ENCODE data around the gene STX1A. TPM values are rescaled to one million over a fixed set of nuclear protein-coding genes. Genes with fewer than 3 reads are reported as not detected.

Gene STX1A
- total and polyA plus RNA-seq, 2 of the 13 experiments (the other 11 are each of a cell fraction or from before 2014, with no cell fraction given): 6.1 to 12.2 TPM

- TF ChIP-seq ZNF337 (CRISPR knock-in tag; IDR thresholded peaks at IDR 0.05; ENCODE audit: borderline replicate concordance, low read depth) (no peak), FOSL1 (CRISPR knock-in tag; IDR thresholded peaks at IDR 0.05; ENCODE audit: borderline replicate concordance) (no peak), ZNF10 (CRISPR knock-in tag; IDR thresholded peaks at IDR 0.05; ENCODE audit: borderline replicate concordance, low read depth) (no peak), TBL1XR1 (IDR thresholded peaks at IDR 0.05; ENCODE audit: borderline replicate concordance, low read length, partially characterized antibody) (no peak), PITX1 (CRISPR knock-in tag; IDR thresholded peaks at IDR 0.05) (no peak), CHD4 (IDR thresholded peaks at IDR 0.05; ENCODE audit: borderline replicate concordance, low read length) (peak; percentile 99), SMARCC2 (IDR thresholded peaks at IDR 0.05) (no peak), ZSCAN25 (CRISPR knock-in tag; IDR thresholded peaks at IDR 0.05) (peak; percentile 89), ZNF567 (CRISPR knock-in tag; IDR thresholded peaks at IDR 0.05; ENCODE audit: borderline replicate concordance) (no peak), ZC3H13 (CRISPR knock-in tag; IDR thresholded peaks at IDR 0.05) (no peak), NFATC3 (CRISPR knock-in tag; IDR thresholded peaks at IDR 0.05) (no peak), ZNF639 (CRISPR knock-in tag; conservative IDR thresholded peaks at IDR 0.05) (no peak), MED1 (CRISPR knock-in tag; IDR thresholded peaks at IDR 0.05) (no peak; the same call in 1 of the 2 replicates), ZNF256 (CRISPR knock-in tag; conservative IDR thresholded peaks at IDR 0.05) (no peak), NCOR1 (IDR thresholded peaks at IDR 0.05; ENCODE audit: borderline replicate concordance, low read length) (no peak; the same call in 1 of the 2 replicates), BRCA1 (CRISPR knock-in tag; IDR thresholded peaks at IDR 0.05) (no peak), ZBTB20 (CRISPR knock-in tag; IDR thresholded peaks at IDR 0.05; ENCODE audit: borderline replicate concordance, low read depth) (no peak), SP5 (CRISPR knock-in tag; IDR thresholded peaks at IDR 0.05; ENCODE audit: borderline replicate concordance, low read depth) (peak; percentile 71), PHB2 (IDR thresholded peaks at IDR 0.05; ENCODE audit: partially characterized antibody) (no peak), TOPORS (CRISPR knock-in tag; IDR thresholded peaks at IDR 0.05) (no peak), FOXM1 (CRISPR knock-in tag; IDR thresholded peaks at IDR 0.05) (no peak), NCOA1 (CRISPR knock-in tag; IDR thresholded peaks at IDR 0.05) (no peak), DZIP1 (CRISPR knock-in tag; IDR thresholded peaks at IDR 0.05) (no peak), TCF7L2 (IDR thresholded peaks at IDR 0.05; ENCODE audit: low read depth, low read length) (no peak), NPAS2 (CRISPR knock-in tag; IDR thresholded peaks at IDR 0.05; ENCODE audit: borderline replicate concordance) (no peak), FOXJ3 (CRISPR knock-in tag; IDR thresholded peaks at IDR 0.05; ENCODE audit: borderline replicate concordance) (no peak), CC2D1A (CRISPR knock-in tag; IDR thresholded peaks at IDR 0.05) (no peak), GLI4 (CRISPR knock-in tag; IDR thresholded peaks at IDR 0.05; ENCODE audit: borderline replicate concordance) (no peak), ZNF878 (CRISPR knock-in tag; IDR thresholded peaks at IDR 0.05) (no peak), ZNF746 (CRISPR knock-in tag; IDR thresholded peaks at IDR 0.05) (peak; percentile 78; the same call in 1 of the 2 replicates)
Measured at GRCh38 chr7:73667344-73668102, 51.9 kb downstream of the STX1A start, which contains the start of gene VPS37D (continued).
